HG02885 (cell line): ENCODE measurements around the gene UPF3B.
"Not testable (repeated sequence)": the region's sequence is repeated elsewhere in the genome, so short reads cannot be mapped to it uniquely, and the experiment has no call there.

Experiments used
- ATAC-seq: cut with Tn5 transposase; IDR thresholded peaks from one replicate; pipeline ENCODE4 v1.9.1; 2021; ENCODE audit warnings: mild to moderate bottlenecking; ENCODE audit not compliant: unreplicated experiment, poor library complexity

Gene UPF3B

DNA sequence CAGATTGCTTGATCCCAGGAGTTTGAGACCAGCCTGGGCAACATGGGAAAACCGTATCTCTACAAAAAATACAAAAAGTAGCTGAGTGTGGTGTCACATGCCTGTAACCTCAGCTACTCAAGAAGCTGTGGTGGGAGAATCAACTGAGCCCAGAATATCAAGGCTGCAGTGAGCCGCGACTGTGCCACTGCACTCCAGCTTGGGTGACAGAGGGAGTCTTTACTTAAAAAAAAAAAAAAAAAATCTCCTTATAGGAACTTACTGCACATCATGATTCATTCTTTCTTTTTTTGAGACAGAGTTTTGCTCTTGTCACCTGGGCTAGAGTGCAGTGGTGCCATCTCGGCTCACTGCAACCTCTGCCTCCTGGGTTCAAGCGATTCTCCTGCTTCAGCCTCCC, 24.3 kb downstream of the UPF3B start:
- ATAC-seq = no peak

DNA sequence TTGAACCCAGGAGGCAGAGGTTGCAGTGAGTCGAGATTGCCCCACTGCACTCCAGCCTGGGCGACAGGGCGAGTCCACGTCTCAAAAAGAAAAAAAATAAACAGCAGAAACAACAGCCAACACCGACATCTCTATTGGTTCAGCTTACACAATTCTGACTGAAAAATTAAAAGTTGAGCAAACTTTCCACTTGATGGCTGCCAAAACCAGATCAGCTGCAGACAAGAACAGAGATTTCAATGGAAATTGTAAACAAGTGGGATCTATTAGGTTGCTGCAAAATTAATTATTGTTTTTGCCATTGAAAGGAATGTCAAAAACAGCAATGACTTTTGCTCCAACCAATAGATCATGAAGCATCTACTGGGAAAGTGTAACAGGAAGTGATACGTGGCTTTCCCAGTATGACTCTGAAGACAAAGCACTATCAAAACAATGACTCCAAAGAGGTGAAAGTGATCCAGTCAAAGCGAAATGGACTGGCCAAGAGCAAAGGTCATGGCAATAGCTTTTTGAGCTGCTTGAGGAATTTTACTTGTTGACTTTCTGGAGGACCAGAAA, 26.3 kb downstream of the UPF3B start:
- ATAC-seq = peak; percentile 39

DNA sequence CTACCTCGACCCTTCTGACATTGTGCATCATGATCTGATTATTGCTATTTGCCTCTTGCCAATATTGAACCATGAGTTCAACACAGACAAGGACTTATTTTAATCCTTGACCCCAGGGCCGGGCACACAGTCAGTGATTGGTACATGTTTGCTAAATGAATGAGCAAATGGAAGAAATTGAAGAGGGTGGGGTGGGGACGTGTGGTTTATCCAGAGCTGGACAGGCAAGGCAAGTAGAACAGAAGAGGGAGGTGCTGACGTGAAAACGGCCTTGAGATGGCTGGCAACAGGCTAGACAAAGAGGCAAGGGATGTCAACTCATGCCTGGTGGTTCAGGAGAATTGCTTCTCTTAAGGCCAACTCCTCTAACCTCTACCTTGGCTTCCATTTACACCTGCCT, 28.5 kb downstream of the UPF3B start:
- ATAC-seq = not testable (repeated sequence)

DNA sequence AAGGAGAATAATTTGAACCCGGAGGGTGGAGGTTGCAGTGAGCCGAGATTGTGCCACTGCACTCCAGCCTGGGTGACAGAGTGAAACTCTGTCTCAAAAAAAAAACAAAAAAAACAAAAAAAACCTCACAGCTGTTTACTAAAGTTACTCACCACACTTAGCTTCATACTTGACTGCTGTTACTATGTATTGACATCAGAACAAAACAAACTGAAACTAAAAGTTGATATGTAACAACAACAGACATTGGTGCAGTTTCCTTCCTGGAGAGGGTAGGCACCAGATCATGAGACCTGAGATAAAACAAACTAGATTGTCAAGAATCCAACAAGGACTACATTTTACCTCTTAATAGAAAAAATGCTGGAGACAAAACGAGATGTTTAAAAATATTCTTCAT, 31.1 kb downstream of the UPF3B start:
- peak; percentile 90 for ATAC-seq

DNA sequence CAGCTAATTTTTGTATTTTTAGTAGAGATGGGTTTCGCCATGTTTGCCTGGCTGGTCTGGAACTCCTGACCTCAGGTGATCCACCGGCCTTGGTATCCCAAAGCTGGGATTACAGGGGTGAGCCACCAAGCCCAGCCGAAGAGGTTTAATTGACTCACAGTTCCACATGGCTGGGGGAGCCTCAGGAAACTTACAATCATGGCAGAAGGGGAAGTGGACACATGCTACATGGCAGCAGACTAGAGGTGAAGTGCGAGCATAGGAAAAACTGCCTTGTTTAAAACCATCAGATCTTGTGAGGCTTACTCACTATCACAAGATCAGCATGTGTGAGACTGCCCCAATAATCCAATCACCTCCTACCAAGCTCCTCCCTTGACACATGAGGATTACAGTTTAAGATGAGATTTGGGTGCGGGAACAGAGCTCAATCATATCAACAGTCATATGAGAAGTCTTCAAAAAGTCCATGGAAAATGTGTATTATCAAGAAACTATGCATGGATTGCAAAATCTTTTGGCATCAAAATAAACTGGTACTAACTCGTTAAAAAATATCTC, 35.6 kb downstream of the UPF3B start:
- ATAC-seq = no peak

DNA sequence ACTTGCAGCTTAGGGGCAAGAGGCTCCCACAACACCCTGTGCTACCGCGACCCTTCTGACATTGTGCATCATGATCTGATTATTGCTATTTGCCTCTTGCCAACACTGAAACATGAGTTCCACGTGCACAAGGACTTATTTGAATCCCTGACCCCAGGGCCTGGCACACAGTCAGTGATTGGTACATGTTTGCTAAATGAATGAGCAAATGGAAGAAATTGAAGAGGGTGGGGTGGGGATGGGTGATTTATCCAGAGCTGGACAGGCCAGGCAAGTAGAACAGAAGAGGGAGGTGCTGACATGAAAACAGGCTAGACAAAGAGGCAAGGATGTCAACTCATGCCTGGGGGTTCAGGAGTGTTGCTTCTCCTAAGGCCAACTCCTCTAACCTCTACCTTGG, 36.5 kb downstream of the UPF3B start:
- no peak for ATAC-seq

DNA sequence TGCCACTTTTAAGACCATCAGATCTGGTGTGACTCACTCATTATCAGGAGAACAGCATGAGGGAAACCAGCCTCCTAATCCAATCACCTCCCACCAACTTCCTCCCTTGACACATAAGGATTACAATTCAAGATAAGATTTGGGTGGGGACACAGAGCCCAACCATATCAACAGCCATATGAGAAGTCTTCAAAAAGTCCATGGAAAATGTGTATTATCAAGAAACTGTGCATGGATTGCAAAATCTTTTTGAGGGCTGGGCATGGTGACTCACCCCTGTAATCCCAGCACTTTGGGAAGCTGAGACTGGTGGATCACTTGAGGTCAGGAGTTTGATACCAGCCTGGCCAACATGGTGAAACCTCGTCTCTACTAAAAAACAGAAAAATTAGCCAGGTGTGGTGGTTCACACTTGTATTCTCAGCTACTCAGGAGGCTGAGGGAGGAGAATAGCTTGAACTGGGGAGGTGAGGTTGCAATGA, 43.5 kb downstream of the UPF3B start:
- ATAC-seq = no peak

DNA sequence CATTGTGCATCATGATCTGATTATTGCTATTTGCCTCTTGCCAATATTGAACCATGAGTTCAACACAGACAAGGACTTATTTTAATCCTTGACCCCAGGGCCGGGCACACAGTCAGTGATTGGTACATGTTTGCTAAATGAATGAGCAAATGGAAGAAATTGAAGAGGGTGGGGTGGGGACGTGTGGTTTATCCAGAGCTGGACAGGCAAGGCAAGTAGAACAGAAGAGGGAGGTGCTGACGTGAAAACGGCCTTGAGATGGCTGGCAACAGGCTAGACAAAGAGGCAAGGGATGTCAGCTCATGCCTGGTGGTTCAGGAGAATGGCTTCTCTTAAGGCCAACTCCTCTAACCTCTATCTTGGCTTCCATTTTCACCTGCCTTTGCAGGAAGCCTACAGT, 44.3 kb downstream of the UPF3B start:
- ATAC-seq = not testable (repeated sequence)

DNA sequence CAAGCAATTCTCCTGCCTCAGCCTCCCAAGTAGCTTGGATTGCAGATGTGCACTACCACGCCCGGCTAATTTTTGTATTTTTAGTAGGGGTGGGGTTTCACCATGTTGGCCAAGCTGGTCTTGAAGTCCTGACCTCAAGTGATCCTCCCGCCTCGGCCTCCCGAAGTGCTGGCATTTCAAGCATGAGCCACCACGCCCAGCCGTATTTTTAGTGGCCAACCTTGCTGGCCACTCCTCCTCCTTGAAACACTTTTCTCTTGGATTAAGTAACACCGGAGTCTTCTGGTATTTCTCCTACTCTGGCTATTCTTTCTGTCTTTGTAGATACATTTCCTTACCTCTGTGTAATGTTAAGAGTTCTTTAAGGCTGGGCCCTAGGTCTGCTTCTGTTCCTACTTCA, 50.2 kb downstream of the UPF3B start:
- no peak for ATAC-seq

DNA sequence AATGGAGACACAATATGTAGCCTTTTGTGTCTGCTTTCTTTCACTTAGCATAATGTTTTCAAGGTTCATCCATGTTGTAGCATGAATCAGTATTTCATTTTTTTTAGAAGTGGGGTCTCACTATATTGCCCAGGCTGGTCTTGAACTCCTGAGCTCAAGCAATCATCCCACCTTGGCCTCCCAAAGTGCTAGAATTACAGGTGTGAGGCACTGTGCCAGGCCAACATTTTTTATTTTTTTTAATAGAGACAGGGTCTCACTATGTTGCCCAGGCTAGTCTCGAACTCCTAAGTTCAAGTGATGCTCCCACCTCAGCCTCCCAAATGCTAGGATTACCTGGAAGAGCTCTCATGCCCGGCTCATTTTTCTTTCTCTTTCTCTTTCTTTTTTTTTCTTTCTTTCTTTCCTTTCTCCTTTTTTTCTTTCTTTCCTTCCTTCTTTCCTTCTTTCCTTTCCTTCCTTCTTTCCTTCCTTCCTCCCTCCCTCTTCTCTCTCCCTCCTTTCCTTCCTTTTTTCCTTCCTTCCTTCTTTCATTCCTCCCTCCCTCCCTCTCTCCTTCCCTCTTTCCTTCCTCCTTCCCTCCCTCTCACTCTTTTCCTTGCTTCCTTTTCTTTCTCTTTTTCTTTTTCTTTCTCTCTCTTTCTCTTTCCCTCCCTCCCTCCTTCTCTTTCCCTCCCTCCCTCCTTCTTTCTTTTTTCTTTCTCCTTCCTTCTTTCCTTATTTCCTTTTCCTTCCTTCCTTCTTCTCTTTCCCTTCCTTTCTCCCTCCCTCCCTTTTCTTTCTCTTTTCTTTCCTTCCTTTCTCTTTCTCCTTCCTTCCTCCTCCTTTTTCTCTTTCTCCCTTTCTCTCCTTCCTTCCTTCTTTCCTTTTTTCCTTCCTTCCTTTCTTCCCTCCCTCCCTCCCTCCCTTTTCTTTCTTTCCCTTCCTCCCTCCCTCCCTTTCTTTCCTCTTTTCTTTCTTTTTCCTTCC, 51.2 kb downstream of the UPF3B start:
- no peak for ATAC-seq

DNA sequence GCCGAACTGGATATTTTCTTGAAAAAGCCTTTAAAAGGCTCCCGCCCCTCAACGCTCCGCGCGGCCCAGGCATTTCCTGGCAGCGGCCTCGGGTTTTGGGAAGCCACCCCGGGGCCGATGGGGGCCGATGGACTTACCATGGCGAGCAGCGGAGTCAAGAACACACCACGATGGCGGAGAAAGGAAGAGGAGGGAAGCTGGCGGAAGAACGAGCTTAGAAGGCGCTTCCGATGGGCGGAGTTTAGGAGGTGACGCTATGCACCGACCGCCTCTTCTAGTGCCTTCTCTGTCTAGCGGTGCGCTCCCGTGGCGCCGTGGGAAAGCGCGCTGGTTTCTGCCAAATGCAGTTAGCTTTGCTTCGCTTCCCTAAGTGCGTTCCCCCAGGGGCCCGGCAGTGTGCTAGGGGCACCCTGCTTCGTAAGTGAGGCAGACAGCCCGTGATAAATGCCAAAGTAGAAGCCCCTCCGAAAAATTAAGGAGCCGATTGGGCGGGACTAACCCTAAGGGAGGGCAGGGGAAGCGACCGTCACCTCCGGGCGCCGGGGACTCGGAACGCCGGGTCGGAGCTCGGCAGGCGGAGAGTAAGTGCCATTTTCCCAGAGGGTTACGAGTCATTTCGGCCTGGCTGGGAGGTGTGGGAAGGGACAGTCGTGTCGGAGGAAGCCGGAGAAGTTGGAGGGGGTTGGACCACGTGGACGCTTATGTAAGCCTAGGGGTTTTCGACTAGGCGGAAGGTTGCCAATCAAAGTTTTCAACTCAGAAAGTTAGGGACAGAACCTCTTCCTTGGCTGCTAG, 61.1 kb downstream of the UPF3B start, which contains the start of gene RPL39:
TSS of gene RPL39 (minus strand) at position 194 of the 795 bp plus-strand sequence. CDS start at position 140, 54 bp downstream.
- peak; percentile 86 for ATAC-seq

DNA sequence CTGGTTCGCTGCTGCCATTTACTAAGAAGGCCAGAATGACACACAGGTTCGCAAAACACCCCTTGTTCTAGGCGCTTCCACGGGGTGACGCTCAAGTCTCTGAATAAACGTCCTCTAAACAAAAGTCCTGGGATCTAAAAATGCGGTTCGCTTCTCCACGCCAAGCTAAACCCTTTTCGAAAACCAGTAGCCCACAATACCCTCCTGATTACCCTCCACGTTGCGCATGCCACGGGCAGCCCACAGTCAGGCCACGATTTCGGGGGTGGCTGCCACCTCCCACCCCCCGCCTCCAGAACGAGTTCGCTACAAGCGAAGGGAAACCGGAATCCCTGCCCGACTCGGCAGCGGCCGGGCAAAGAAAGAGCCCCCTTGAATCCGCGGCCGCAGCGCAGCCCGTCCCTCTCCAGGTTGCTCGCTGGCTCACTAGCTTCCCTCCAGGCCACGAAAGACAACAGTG, 61.8 kb downstream of the UPF3B start:
- ATAC-seq = peak; percentile 23

DNA sequence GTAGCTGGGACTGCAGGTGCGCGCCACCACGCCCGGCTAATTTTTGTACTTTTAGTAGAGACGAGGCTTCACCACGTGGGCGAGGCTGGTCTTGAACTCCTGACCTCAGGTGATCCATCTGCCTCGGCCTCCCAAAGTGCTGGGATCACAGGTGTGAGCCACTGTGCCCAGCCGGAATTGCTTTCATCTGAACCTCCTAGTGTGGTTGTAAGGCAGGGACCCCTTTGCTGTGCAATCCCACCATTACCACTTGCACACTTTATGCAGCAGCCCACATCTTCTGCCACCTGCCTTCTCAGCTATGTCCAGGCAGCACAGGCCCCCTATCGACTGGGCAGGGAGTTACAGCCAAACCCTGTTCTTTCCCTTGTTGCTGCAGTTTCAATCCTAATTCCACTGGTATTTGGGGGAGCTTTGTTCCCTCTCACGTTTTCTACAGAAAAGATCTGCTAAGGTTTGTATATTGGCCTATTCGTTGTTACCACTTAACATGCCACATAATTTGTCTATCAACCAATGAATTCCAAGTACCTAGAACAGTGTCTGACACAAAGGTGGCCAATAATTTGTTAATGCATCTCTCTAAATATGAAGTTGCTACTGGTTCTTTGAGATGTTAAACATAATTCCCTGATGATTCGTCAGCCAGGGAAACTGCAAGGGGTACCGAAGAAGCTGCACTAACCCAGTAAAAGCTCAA, 67.9 kb downstream of the UPF3B start:
- peak; percentile 72 for ATAC-seq
